Testis (tissue), 2 donors: ENCODE data around the gene IGF1R.

Source experiments
- CTCF ChIP-seq, 3 experiments: fragments of 450-650 bp in 2 of 3; fragments of 200-600 bp in 1 of 3; sonication (generic) in 1 of 3; IDR thresholded peaks; one replicate each; pipeline ENCODE4 v1.5.1; 2016 to 2019; ENCODE audit warnings: antibody characterized with exemption in 3 of 3, mild to moderate bottlenecking in 2 of 3, moderate library complexity in 1 of 3
- POLR2A ChIP-seq: fragments of 450-650 bp; IDR thresholded peaks from one replicate; pipeline ENCODE4 v1.6.1; 2017; ENCODE audit warnings: antibody characterized with exemption, mild to moderate bottlenecking, moderate library complexity

GRCh38 chr15:98763179-98763578 is 114.8 kb downstream of the IGF1R start:
- TF ChIP-seq CTCF (IDR thresholded peaks at IDR 0.05) (no peak), POLR2A (no peak)
